ENCODE measurements around the gene XIRP1. TPM values are rescaled to one million over a fixed set of nuclear protein-coding genes. Genes with fewer than 3 reads are reported as not detected.
A peak's percentile ranks its signal among the peaks of the same experiment; 100 is the strongest.

Gene XIRP1
- total RNA-seq, 1 donor from 2014 or later, result not detected

DNA sequence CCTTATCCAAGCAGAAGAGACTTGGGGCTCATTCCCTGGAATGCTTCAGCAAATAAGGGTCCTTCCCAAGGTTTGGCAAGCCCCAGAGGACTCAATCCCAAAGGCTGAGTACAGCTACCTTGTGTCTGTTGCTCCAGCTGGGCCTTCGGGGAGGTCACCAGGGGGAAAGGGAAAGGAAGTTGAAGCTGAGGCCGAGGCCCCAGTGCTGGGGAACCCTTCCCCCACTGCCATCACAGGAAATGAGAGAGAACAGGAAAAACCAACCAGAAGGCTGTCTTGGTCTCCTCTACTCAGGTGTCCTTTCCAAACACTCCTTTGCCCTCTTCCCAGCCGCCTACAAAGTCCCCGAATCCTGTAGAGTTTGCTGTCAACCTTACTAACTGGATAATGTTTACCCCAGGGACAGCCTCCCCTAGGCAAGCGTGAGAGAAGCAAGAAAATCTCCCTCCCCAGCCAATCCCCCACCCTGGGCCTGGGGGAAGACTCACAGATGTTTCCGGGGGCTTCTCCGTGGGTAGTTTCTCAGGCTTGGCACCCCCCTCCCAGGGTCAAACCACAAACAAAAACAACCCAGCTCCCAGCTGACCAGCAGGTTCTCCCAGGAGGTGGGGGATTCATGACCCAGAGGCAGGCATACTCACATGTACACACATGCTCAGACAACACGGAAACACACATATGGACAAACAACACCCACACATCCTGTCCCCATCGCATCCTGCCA lies 44.5 kb downstream of the XIRP1 start:
- DNase-seq (ENCODE audit: low spot score) (peak; percentile 52), ATAC-seq (no peak)

DNA sequence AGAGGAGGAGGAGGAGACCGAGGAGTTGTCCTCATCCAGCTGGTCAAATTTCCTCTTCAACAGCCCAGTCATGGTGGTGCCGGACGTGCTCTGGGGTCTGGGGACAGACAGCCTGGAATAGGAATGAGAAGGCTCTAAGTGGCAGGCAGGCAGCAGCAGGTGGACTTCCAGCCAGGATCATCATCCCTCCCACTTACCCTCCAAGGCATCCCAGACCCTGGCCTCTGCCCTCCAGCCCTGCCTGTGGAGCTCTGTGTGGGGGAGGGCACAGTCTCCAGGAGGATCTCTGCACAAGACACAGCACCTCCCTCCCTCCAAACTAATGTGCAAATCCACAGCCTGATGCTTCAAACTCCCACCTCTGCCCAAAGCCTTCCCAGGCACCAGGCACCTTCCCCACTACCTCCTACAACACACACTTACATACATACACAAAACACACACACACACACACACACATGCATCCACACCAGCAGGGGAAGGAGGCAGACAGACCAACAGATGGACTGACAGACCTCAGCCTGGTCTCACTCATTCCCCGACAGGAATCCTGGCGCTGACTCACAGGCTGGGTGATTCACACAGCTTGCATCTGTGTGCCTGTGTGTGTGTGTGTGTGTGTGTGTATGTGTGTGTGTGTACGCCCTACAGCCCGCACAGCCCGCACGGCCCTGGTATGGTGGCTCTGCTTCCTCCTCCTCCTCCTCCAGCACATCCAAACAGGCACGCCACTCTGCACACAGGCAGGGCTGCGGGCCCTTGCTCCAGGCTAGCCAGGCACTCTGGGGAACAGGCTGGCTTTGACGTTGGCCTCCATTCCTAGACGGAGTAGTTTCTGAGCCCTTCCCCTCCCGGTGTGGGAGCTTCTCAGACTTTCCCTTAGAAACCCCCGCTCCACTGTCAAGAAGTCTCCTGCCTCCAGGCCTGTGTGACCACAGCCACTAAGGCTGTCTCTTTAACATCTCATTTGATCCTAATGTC lies 45.5 kb downstream of the XIRP1 start:
- peak; percentile 63 for DNase-seq (ENCODE audit: low spot score)
- ATAC-seq, result peak; percentile 1

DNA sequence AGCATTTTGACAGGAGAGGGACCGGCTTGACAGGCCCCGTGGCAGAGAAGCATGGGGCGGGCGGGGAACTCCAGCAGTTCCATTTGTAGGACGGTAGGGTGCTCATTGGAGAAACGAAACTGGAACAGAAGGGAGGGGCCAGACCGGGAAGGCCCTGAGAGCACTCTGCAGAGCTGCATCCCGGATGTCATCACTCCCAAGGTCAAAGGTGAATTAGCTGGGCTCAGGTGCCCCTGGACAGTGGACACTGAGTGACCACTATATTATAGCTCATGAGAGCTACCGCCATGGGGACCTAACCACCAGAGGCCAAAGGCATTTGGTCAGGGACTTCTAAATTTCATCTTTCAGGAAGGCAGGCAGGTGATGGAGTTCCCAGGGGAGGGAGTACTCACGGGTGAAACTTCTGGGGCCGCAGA lies 46.3 kb downstream of the XIRP1 start:
- DNase-seq (ENCODE audit: low spot score), result peak; percentile 77
- peak; percentile 70 for ATAC-seq

DNA sequence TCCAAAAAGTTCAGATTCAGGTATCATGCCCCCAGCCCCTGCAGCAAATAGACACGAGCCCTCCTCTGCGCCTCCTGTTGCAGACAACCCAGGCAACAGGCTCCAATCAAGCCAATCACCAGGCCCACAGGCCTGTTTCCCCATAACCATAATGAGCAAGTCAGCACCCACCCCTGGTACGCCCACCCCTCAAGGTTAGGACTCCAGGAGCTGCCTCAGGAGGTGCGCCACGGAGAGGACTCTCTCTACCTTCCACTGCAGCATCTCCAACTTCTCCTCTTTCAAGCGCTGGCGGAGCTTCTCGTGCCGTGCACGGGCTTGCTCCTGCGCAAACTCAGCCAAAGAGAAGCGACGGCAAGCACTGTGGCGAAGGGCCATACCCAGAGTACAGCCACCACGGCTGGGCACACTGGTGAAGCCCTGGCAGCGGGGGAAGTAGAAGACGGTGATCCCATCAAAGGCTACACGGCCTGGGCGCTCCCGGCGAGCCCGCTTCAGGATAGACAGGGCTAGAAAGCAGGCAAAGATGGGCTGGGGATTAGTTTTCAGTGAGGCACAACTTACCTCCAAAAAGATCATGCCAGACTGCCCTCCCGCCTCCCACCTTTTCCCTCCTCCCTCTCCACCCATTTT lies 47.5 kb downstream of the XIRP1 start:
- no peak for ATAC-seq
- peak; percentile 43 for DNase-seq (ENCODE audit: low spot score)

DNA sequence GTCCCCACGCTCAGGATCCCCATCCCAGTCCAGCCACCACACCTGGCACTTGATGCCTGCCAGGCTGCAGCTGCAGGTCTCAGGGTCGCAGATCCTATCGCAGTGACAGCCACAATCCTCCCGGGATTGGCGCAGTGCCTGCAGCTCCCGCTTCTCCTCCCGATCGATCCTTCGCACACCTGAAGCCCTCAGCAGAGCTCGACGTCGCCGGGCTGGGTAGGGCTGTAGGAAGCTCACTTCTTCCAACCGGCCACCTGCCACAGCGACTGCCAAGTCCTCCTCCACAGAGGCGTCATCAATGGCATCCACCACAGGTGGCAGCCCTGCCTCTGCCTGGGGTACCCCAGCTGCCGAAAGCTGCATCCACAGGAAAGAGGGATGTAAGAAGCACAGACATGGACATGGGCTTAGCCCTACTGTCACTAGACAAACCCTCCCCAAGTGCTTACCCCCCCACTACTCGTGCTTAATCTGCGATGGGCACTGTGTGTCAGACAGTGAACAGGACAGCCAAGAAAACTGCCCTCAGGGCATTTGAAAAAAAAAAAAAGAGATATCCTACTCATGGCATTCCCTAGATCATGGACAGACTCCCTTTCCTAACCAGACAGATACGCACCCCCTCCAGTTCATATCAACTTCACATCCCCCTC lies 48.2 kb downstream of the XIRP1 start:
- peak; percentile 46 for DNase-seq (ENCODE audit: low spot score)
- ATAC-seq, result no peak

DNA sequence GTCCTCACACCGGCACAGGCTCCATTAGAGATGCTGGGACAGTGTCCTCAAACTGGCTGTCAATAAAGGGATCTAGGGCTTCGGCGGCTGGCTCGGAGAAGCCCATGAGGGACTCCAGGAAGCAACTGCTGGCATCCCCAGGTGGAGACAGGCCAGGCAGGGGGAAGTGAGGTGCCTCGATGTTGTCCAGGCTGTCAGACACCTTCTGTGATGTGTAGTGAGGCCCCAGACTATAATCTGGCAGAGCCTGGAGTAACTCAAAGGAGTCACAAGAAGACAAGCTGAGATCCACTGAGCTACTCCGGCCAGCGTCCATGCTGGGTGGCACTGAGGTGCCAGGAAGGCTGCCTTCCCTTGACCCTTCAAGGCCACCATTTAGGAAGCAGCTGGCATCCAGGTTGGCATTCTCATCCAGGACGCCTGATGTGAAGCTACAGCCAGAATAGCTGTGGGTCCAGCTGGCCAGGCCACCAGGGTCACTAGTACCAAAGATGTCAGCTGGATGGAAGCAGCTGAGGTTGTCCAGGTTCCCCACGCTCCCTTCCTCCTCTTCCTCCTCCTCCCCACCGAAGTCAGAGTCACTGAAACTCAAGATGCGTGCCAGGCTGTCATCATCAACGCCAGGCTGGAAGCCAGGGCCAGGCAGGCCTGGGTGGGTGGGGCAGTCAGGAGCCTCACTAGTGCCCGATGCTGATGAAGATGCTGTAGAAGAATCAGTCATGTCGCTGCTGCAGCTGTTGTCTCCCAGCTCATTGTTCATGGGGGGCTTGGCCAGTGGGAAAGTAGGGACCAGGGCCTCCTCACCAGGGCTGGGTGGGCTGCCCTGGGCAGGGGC lies 49.1 kb downstream of the XIRP1 start:
- peak; percentile 44 for DNase-seq (ENCODE audit: low spot score)
- ATAC-seq, result no peak

DNA sequence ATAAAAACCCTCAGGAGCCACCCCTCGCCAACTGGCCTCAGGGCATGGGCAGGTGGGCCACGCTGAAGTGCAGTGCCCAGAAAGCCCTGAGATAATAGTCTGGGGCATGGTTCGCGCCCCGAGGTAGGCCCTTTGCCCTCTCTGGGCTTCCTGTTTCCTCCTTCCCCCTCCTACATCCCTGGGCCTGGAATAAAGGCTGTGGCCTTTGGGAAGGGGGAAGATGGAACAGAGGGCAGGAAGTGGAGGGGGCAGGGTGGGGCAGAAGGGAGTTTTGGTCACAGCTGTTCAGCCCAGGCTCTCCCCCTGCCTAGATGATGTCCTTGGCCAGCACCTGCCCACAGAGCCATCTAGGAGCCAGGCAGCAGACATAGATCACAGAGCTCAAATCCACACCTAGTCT lies 50.3 kb downstream of the XIRP1 start:
- ATAC-seq, result peak; percentile 33
- DNase-seq (ENCODE audit: low spot score), result peak; percentile 48

DNA sequence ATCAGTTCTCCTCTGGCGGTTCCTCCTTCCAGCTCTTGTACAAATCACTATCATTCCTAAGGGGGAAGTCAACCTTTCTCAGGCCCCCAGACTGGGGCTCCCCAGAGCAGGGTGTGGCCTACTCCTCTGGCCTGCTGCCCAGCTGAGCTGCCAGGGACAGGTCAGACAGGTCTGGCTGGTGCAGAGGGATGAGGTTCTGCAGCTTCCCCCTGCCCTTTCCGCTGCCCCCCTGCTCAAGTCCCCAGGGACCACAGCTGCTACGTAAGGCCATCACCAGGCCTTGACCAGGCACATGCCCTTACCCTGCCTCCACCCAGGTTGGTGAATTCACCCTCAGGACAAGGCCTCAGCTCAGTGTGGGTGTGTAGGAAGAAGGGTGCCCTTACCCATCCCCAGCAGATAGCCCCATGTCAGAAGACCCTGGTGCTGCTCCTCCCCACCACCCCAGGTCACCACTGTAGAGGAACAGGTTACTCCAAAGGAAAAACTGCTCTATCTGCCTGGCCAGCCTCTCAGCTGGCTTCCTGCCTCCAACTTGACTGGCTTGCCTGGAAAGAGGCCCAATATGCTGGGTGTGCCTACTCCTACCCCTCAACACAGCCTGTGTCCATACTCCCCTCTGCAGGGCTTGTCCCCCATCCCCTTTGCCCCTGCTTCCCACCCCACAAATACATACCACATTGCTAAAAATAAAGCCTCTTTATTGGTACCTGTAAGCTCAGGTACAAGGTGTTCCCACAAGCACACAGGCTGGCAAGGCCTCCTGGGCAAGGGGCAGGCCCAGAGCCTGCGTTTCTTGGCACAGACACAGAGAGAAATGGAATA lies 51.0 kb downstream of the XIRP1 start:
- ATAC-seq (peak; percentile 34), DNase-seq (ENCODE audit: low spot score) (peak; percentile 64)

DNA sequence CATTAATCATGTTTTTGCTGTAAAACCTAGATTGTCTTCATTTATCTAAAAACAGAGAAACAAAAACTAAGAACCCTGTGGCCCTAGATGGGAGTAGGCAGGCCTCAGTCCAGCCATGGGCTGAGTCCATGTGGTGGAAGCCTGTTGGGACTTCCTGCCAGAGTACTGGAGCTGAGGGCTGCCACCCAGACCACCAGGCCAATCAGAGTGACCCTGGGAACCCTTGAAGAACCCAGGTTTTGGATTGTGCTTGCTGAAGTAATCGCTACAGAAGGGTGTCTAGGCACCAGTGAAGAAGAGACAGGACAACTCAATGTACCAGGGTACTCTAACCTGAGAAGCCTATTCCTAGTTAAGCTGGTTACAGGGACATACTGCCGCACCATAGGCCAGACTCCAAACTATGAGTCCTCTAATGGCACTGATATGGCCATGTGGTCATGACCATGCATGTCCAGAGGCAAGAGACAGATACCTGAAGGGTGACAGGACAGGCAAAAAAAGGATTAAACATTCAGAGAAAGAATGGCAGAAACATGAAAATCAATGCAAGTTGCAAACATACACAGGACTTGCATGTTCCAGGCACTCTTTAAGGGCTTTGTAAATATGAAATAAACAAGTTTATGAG lies 51.9 kb downstream of the XIRP1 start:
- peak; percentile 26 for DNase-seq (ENCODE audit: low spot score)
- ATAC-seq, result no peak

DNA sequence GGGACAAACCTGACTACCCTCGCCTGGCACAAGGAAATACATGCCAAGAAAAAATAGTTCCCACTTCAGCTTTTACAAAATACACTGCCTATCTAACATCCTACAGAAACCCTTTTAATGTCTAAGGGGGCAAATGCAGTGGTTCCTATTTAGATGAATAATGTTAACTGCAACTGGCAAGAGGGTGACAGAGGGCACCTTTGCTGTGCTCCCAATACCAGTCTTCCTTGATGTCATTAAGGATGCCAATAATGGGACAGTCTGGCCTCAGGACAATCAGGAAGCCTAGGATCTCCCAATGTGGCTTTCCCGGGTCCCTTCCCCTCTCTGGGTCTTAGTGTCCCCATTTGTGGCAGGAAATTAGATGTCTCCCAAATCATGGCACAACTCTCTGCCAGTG lies 53.0 kb downstream of the XIRP1 start:
- no peak for DNase-seq (ENCODE audit: low spot score)
- ATAC-seq, result no peak

DNA sequence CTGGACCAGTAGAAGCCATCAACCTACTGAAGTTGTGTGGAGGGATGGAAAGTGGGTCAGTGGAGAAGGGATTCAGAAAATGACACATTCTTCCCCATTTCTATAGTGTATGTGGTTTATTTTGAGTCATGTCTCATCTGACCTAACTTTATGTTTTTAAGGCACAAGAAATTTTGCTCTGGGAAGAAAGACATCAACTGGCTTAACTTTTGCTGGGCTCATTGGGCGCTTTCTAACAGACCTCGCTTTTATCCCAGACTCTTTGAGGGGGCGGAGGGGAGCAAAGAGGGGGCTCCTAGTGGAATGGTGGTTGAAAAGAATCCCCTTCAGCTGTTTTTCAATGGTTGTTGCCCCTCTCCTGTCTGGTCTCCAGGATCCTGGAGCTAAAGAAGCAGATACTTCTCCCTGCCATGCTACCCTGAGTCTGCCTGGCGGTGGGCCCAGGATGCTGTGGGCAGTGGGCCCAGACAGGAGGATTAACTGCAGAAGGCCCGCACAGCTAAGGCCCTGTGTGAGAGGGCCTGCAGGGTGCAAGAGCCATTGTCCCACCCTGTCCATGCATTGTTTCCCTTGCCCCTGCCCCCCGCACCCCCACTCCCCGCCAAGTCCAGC lies 53.5 kb downstream of the XIRP1 start:
- ATAC-seq, result no peak
- DNase-seq (ENCODE audit: low spot score), result no peak

DNA sequence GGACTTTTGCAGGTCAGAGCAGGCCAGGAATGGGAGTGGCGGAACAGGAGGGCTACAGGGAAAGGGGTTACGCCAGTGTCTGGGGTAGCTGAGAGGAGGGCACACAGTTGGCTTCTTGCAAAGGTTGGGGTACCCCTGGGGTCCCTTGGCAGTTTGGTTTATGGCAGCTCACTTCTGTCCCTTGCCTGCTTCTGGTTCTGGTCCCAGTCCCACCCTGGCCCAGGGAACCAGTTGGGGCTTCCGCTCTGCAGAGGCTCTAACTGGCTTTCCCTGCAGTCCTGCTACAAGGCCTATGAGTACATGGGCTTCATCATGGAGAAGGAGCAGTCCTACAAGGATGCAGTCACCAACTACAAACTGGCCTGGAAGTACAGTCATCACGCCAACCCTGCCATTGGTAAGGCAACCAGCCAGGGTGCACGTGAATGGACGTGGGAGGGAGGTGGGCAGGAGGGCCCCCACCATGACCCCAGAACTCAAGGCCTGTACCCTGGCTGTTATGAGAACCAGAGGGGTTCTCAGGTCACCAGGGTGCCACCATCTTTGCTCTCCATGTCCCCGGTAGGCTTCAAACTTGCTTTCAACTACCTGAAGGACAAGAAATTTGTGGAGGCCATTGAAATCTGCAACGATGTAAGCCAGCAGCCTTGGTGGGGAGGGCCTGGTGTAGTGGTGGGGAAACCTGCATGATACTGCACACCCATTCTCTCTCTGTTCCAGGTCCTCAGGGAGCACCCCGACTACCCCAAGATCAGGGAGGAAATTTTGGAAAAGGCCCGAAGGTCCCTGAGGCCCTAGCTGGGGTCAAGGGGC lies 54.2 kb downstream of the XIRP1 start:
- DNase-seq (ENCODE audit: low spot score) (no peak), ATAC-seq (no peak)

DNA sequence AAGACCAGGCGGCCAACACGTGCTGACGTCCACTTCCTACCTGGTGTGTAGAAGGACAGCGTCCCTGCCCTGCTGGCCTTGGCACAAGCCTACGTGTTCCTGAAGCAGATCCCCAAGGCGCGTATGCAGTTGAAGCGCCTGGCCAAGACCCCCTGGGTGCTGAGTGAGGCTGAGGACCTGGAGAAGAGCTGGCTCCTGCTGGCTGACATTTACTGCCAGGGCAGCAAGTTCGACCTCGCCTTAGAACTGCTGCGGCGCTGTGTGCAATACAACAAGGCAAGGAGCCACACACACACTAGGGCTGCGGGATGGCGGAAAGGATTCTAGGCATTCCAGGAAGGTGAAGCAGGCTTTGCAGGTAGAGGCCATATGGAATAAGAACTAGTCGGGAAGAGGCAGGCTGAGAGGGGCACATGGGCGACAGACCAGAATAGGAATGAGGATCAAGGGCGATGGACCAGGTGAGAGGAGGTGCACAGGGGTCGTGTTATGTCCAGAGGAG lies 54.9 kb downstream of the XIRP1 start:
- ATAC-seq, result no peak
- no peak for DNase-seq (ENCODE audit: low spot score)

DNA sequence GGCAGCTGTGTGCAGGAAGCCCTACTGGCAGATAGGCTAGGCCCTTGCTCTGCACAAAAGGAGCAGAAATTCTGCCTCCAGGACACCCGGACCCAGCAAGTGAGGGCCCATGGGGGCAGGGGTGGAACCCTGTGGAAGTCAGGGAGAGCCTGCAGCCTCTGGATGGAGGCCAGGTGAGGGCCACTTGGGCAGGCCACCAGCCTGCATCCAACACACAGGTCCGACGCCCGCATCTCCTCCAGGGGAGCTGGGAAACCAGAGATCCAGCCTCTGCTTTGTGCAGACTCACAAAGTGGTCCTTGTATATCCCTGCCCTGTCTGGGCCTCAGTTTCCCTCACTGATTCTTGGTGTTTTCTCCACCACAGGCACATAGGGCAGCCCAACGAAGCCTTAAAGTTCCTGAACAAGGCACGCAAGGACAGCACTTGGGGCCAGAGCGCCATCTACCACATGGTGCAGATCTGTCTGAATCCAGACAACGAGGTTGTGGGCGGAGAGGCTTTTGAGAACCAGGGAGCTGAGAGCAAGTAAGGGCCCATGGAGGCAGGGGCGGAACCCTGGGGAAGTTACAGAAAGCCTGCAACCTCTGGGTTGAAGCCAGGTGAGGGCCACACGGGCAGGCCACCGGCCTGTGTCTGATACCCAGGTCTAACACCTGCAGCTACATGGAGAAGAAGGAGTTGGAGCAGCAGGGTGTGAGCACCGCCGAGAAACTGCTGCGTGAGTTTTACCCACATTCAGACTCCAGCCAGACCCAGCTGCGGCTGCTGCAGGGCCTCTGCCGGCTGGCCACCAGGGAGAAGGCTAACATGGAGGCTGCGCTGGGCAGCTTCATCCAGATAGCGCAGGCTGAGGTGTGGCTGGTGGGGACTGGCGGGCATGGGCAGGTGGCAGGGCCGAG lies 55.6 kb downstream of the XIRP1 start:
- ATAC-seq (no peak), DNase-seq (ENCODE audit: low spot score) (no peak)

DNA sequence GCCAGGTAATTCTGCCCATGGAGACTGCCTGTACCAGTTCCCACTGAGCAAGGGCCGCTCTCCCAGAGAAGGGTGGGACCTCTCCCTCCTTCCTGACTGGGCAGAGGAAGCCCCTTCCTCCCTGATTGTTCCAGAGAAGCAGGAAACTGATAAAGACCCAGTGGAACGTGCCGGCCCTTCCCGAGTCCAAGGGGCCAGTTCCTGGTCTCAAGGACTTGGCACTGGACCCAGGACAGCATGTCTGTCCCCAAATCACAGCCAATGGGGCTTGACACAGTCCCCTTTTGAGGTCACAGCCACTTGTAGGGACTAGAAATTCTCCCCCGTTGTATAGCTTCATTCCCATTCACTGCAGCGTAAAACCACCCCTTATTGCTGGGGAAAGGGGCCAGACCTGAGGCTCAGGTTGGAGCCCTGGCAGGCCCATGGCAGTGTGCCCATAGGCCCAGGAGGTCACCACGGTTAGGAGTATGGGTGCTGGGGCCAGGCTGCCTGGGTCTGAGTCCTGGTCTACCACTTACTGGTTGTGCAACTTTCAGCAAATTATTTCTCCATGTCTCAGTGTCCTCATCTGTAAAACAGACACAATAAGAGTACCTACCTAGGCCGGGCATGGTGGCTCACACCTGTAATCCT lies 57.1 kb downstream of the XIRP1 start:
- DNase-seq (ENCODE audit: low spot score) (no peak), ATAC-seq (peak; percentile 61)

DNA sequence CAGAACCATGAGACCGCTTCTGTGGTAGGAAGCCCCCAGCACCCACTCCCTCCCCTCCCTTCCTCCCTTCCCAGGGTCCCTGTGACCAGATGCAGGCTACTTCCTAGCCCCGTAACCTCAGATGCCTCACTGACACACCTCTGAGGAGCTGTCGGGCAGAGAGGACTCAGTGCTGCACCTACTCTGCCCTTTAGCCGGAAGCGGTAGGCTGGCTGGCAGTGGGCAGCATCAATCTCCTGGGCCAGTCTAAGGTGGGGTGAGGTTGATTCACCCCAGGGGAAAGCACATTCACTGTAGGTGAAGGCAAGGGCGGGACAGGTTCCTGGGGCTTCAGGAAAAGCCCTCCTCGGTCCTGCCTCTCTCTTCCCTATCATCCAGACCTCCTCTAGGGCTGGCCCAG lies 58.1 kb downstream of the XIRP1 start:
- ATAC-seq, result no peak
- no peak for DNase-seq (ENCODE audit: low spot score)
